HG02884 (cell line): Measurements from ENCODE around the gene SNN.

Source experiments
- ATAC-seq: cut with Tn5 transposase; IDR thresholded peaks from one replicate; pipeline ENCODE4 v1.9.1; 2021; ENCODE audit warnings: mild to moderate bottlenecking, moderate library complexity; ENCODE audit not compliant: unreplicated experiment

Gene SNN

DNA sequence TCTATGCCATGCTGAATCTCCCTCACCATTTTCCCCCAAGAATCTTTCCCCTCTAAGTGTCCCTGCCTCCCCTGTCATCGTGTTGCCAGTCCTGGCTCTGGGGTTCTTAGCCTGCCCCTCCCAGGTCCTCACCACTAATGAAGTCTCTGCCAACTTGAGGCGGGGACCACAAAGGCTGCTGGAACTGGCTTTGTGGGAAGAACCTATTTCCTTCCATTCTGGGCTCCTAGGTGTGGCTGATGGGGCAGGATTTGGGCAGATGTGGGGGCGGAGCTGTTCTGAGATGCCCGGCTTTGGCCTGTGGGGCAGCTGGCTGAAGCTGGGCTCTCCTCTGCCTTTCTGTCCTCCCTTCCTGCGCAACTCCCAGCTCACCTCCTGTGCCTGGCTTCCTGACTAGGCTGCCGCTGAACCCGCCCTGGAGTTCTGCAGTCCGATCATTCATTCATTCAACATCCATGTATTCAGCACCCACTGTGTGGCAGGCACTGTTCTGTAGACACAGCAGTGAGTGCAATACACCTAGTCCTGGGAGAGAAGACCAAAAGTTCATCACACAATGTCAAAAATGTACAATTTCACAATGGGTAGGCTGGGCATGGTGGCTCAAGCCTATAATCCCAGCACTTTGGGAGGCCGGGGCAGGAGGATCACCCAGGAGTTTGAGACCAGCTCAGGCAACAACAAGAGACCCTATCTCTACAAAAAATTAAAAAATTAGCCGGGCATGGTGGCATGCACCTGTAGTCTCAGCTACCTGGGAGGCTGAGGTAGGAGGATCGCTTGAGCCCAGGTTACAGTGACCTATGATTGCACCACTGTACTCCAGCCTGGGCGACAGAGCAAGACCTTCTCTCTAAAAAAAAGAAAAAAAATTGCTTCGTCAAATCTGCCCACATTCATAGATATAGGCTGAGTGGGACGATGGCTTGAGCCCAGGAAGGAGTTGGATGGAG, 1.9 kb upstream of the SNN start:
- ATAC-seq: no peak

- ATAC-seq: no peak
Observed at GRCh38 chr16:11667221-11667823, 933 bp upstream of the SNN start.

DNA sequence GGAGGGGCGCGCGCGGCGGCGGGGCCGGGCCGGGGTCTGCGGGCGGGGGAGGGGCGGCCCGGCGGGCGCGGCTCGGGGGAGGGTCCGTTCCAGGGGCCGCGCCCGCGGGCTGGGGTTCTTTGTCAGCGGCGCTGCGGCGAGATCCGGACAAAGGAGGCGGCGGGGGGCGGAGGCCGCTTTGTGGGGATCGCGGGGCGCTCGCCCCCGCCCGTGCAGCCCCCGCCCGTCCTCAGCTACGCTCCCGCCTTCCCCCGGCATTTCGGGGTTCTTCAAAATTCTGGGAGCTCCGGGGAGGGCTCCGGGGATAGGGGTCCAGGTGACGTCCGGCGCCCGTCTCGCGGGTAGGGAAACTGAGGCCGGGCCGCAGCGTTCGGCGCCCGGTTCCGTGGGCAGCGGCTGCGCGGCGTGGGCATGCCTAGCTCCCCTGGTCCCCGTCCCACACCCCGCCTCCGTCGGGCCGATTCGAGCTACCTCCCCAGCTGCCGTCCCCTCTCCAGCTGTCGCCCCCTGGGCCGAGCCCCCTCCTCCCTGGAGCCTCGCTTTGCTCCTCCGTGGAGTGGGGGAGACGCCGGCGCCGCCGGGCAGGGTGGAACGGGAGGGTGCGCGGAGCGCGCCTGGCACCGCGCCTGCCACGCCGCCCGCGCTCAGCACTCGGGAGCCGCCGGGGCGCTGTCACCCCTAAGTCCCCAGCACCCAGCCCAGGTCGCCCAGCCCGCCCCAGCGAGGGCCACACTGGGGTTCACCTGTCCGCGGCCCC, 546 bp downstream of the SNN start:
- no peak for ATAC-seq

- no peak for ATAC-seq
Observed at GRCh38 chr16:11669380-11670146, 1.3 kb downstream of the SNN start.

DNA sequence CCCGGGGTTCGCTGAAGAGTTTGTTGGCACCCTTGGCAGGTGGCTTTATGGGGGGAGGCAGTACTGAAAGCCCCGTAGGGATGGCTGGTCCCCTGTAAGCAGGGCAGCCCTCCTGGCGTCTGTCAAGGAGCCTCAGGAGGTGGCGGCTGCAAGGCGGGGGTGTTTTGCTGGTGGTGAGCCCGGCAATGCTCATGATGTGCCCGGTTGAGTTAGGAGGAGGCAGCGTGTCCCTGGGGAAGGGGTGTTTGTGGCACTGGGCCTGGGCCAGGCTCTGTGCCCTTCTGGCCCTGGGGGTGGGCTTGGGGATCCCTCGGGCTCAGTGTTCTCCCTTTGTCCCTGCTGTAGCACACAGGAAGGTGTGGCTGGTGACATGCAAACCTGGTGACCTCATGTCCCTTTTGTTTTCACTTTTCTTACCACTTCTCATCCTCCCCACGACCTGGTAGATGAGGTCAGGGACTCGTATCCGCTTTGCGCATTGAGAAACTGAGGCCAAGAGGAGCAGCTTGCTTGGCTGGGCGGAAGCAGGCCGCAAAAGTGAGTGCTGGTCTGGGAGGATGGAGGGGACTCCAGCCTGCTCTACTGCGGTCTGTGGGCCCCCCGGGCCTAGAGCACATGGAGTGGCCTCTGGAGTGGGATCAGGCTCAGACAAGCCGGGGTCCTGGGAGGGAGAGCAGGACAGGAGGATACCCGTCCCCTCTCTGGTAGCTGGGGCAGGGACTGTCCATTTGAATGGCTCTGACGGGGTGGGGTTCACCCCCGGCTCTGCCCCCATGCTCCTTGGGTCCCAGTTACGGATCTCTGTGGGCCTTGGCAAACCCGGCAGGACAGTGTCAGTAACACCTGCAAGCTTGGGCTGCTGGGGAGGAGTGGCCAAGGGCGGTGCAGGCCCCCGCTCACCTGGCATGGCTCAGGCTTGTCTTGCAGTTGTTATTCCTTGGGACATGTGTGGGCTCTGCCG, 2.2 kb downstream of the SNN start:
- ATAC-seq: no peak

DNA sequence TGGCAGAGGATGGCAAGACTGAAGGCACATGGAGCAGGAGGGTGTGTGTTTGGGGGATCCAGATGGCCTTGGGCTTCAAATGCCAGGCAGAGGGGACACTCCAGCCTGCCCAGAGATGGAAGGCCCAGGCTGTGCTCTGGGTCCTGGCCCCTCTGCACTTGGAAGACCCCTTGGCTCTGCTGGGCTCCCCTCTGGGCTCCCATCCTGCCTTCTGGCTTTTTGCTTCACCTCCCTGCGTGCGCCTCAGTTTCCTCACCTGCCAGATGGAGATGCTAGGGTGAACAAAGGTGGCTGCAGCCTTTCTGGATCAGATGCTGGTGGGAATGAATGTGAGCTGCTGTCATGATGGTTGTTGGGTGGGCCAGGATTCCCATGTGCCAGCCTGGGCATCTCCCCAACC, 3.0 kb downstream of the SNN start:
- ATAC-seq: no peak

DNA sequence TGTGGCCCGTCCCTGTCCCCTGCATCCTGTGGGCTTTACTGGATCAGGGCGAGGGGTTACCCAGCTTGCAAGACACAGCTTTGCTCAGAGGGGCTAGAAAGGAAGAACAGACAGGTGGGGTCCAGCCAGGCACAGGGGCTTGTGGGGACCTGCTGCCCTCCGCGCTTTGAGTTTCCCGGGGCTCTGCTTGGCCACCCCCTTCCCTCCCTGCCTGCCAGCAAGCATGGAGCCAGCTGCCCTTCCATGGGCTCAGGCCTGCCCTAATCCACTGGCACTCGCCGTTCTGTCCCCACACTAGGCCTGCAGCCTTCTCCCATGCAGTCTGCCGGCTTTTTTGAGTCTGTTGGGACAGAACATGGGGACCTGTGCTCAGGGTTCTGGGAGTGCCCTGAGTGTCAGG, 3.4 kb downstream of the SNN start:
- ATAC-seq: no peak

GRCh38 chr16:11672206-11673090, 4.2 kb downstream of the SNN start:
- ATAC-seq: no peak

GRCh38 chr16:11673091-11674000, 5.1 kb downstream of the SNN start:
- ATAC-seq: no peak

DNA sequence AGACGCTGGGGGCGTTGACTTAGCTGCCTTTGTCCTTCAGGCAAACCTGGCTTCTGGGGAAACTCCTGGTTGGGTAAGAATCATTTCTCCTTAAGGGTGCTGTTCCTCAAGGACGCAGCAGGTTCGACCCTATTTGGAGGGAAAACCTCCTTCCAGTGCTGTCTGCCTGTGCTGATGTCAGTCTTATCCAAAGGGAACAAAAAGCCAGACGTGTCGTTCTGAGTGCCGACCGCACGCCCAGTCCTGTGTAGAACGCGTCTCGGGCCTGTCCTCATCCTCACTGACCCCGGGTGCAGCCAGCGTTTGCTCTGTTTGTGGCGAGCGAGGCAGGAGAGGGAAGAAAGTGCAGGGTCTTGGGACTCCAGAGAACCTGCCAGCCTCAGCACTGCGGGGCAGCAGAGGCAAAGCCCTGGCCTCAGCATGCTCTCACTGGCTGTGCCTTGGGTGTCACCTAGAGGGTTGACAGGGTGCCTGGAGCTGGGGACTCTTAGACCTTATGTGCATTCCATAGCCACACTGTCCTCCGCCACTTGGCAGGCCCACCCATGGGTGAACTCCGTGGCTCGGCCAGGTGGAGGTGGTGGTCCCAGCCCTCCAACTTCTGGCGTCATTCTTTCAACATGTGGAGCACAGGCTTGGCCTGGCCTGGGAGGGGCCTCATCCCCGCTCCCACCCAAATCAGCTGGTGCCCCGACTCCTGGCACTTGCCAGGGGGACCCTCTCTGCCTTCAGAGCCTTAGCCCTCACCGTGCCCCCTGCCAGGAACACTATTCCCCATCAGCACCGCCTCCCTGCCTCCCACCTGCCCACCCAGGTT, 6.0 kb downstream of the SNN start:
- no peak for ATAC-seq

- ATAC-seq: no peak
Observed at GRCh38 chr16:11674818-11675560, 6.7 kb downstream of the SNN start.

DNA sequence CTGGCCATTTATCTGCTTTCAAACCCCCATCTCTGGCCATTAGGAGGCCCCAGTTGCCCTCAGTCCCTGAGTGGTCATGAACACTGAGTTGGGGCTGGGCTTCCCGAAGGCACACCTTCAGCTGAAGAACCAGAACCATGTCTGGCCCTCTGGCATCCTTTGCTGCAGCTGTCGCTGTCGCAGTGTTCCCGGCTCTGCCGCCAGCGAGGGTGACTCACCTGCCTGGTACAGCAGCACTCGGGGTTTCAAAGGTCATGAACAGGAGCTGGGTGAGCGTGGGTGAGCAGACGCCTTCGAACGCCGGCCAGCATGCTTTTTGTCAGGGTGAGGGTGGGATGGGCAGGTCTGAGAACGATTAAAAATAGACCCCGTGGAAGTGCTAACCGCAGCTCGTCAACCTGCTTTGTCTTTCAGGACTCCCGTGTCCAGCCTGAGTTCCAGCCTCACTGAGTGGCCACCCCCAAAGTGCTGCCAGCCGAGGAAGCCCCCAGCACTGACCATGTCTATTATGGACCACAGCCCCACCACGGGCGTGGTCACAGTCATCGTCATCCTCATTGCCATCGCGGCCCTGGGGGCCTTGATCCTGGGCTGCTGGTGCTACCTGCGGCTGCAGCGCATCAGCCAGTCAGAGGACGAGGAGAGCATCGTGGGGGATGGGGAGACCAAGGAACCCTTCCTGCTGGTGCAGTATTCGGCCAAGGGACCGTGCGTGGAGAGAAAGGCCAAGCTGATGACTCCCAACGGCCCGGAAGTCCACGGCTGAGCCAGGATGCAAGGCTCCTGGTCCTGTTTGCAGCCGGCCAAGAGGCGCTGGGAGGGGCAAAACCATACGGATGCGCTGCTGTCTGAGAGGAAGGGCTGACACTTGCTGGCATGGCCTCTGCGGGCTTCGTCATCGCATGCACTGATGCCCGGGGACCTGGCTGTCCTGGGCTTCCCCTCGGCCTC, 7.6 kb downstream of the SNN start:
- no peak for ATAC-seq

GRCh38 chr16:11676799-11677198, 8.5 kb downstream of the SNN start:
- no peak for ATAC-seq

GRCh38 chr16:11677451-11677951, 9.2 kb downstream of the SNN start:
- ATAC-seq: no peak
